Measurements from ENCODE around the gene SAMD4A.

The SAMD4A gene

GRCh38 chr14:54660604-54661111 lies 93.7 kb downstream of the SAMD4A start:
- DNase-seq (ENCODE audit: low read depth in 2 of 2), result no peak

- no peak for DNase-seq (ENCODE audit: low read depth in 2 of 2)
Measured at GRCh38 chr14:54662491-54663133, 95.7 kb downstream of the SAMD4A start.

GRCh38 chr14:54664961-54665360 lies 98.0 kb downstream of the SAMD4A start:
- no peak for DNase-seq (ENCODE audit: low read depth in 2 of 2)

GRCh38 chr14:54665946-54666345 lies 99.0 kb downstream of the SAMD4A start:
- DNase-seq (ENCODE audit: low read depth in 2 of 2), result no peak

- no peak for DNase-seq (ENCODE audit: low read depth in 2 of 2)
Measured at GRCh38 chr14:54667026-54667744, 100.3 kb downstream of the SAMD4A start.

GRCh38 chr14:54667764-54668163 lies 100.8 kb downstream of the SAMD4A start:
- DNase-seq (ENCODE audit: low read depth in 2 of 2), result no peak

- DNase-seq (ENCODE audit: low read depth in 2 of 2), result no peak
Measured at GRCh38 chr14:54669721-54670561, 103.0 kb downstream of the SAMD4A start.

GRCh38 chr14:54671537-54671936 lies 104.6 kb downstream of the SAMD4A start:
- no peak for DNase-seq (ENCODE audit: low read depth in 2 of 2)

- DNase-seq (ENCODE audit: low read depth in 2 of 2), result no peak
Measured at GRCh38 chr14:54672181-54672580, 105.3 kb downstream of the SAMD4A start.

- no peak for DNase-seq (ENCODE audit: low read depth in 2 of 2)
Measured at GRCh38 chr14:54672688-54673087, 105.8 kb downstream of the SAMD4A start.

GRCh38 chr14:54673193-54674045 lies 106.5 kb downstream of the SAMD4A start:
- DNase-seq (ENCODE audit: low read depth in 2 of 2), result no peak

GRCh38 chr14:54674046-54674741 lies 107.3 kb downstream of the SAMD4A start:
- no peak for DNase-seq (ENCODE audit: low read depth in 2 of 2)

GRCh38 chr14:54675236-54676128 lies 108.6 kb downstream of the SAMD4A start:
- DNase-seq (ENCODE audit: low read depth in 2 of 2), result no peak

GRCh38 chr14:54676812-54677708 lies 110.1 kb downstream of the SAMD4A start:
- no peak for DNase-seq (ENCODE audit: low read depth in 2 of 2)

- no peak for DNase-seq (ENCODE audit: low read depth in 2 of 2)
Measured at GRCh38 chr14:54680651-54681050, 113.7 kb downstream of the SAMD4A start.

- no peak for DNase-seq (ENCODE audit: low read depth in 2 of 2)
Measured at GRCh38 chr14:54681811-54682261, 114.9 kb downstream of the SAMD4A start.

- DNase-seq (ENCODE audit: low read depth in 2 of 2), result no peak
Measured at GRCh38 chr14:54682578-54682977, 115.7 kb downstream of the SAMD4A start.
